Mononuclear cell (primary cell): Measurements from ENCODE around the gene ARID3A. TPM values are rescaled to one million over a fixed set of nuclear protein-coding genes. Genes with fewer than 3 reads are reported as not detected.
A peak's percentile ranks its signal among the peaks of the same experiment; 100 is the strongest.

Source experiments
- H3K27me3 ChIP-seq: 2 replicates; pipeline ENCODE4 v1.6.0; 2011; ENCODE audit warnings: low read length, control low read depth; ENCODE audit not compliant: insufficient read depth
- H3K4me1 ChIP-seq: 2 replicates; pipeline ENCODE4 v1.5.1; 2011; ENCODE audit warnings: mild to moderate bottlenecking, low read length, control low read depth; ENCODE audit not compliant: insufficient read depth
- H3K4me3 ChIP-seq: 2 replicates; pipeline ENCODE4 v1.5.1; 2011; ENCODE audit warnings: mild to moderate bottlenecking, low read length, moderate library complexity
- H3K9me3 ChIP-seq: 2 replicates; pipeline ENCODE4 v1.5.1; 2011; ENCODE audit warnings: low read depth, mild to moderate bottlenecking, control low read depth, low read length
- total RNA-seq: library from RNA; depleted of rRNA; stranded (reverse); fragments of >200 nt; gene quantifications from one replicate; pipeline ENCODE4 v1.2.3, GENCODE V29; 2012

The ARID3A gene
- total RNA-seq, 1 donor, result 8.0 TPM

GRCh38 chr19:900302-901111, 25.3 kb upstream of the ARID3A start:
- peaks cover 5% of the 10 kb centered on the region for H3K4me1 ChIP-seq
- no peaks in the 10 kb centered on the region for H3K9me3 ChIP-seq

GRCh38 chr19:901216-902092, 24.4 kb upstream of the ARID3A start:
- Histone ChIP-seq H3K27me3 (no peaks in the 10 kb centered on the region), H3K9me3 (no peaks in the 10 kb centered on the region), H3K4me3 (no peak overlapping the region), H3K4me1 (peaks cover 14% of the 10 kb centered on the region)

More at GRCh38 chr19:900302-901111, 25.3 kb upstream of the ARID3A start:
- H3K4me3 ChIP-seq, result no peak overlapping the region
- no peaks in the 10 kb centered on the region for H3K27me3 ChIP-seq

- H3K27me3 ChIP-seq, result no peaks in the 10 kb centered on the region
- H3K4me1 ChIP-seq, result peaks cover 20% of the 10 kb centered on the region
- H3K4me3 ChIP-seq, result no peak overlapping the region
- no peaks in the 10 kb centered on the region for H3K9me3 ChIP-seq
These were observed 23.8 kb upstream of the ARID3A start for GRCh38 chr19:902093-902370.

GRCh38 chr19:902446-903226, 23.2 kb upstream of the ARID3A start:
- Histone ChIP-seq H3K27me3 (no peaks in the 10 kb centered on the region), H3K9me3 (no peaks in the 10 kb centered on the region), H3K4me3 (no peak overlapping the region), H3K4me1 (peaks cover 26% of the 10 kb centered on the region)

- no peaks in the 10 kb centered on the region for H3K9me3 ChIP-seq
- no peaks in the 10 kb centered on the region for H3K27me3 ChIP-seq
- peaks cover 33% of the 10 kb centered on the region for H3K4me1 ChIP-seq
- no peak overlapping the region for H3K4me3 ChIP-seq
These were observed 22.5 kb upstream of the ARID3A start for GRCh38 chr19:903266-903797.

- H3K4me3 ChIP-seq, result no peak overlapping the region
- H3K9me3 ChIP-seq, result no peaks in the 10 kb centered on the region
- no peaks in the 10 kb centered on the region for H3K27me3 ChIP-seq
- peaks cover 45% of the 10 kb centered on the region for H3K4me1 ChIP-seq
These were observed 21.3 kb upstream of the ARID3A start for GRCh38 chr19:904545-904944.

GRCh38 chr19:906480-906879, 19.4 kb upstream of the ARID3A start:
- peaks cover 61% of the 10 kb centered on the region for H3K4me1 ChIP-seq
- no peaks in the 10 kb centered on the region for H3K27me3 ChIP-seq

GRCh38 chr19:907183-907853, 18.5 kb upstream of the ARID3A start:
- no peak overlapping the region for H3K4me3 ChIP-seq
- H3K27me3 ChIP-seq, result no peaks in the 10 kb centered on the region
- peaks cover 64% of the 10 kb centered on the region for H3K4me1 ChIP-seq
- H3K9me3 ChIP-seq, result no peaks in the 10 kb centered on the region

More at GRCh38 chr19:906480-906879, 19.4 kb upstream of the ARID3A start:
- Histone ChIP-seq H3K9me3 (no peaks in the 10 kb centered on the region), H3K4me3 (no peak overlapping the region)

GRCh38 chr19:911197-912033, 14.4 kb upstream of the ARID3A start:
- no peaks in the 10 kb centered on the region for H3K9me3 ChIP-seq
- H3K4me3 ChIP-seq, result no peak overlapping the region
- H3K27me3 ChIP-seq, result peaks cover 1% of the 10 kb centered on the region
- H3K4me1 ChIP-seq, result peaks cover 67% of the 10 kb centered on the region

GRCh38 chr19:912181-913079, 13.4 kb upstream of the ARID3A start:
- H3K27me3 ChIP-seq, result peaks cover 9% of the 10 kb centered on the region
- peaks cover 66% of the 10 kb centered on the region for H3K4me1 ChIP-seq
- peak overlapping the region; percentile 52 for H3K4me3 ChIP-seq
- no peaks in the 10 kb centered on the region for H3K9me3 ChIP-seq

GRCh38 chr19:913080-913748, 12.6 kb upstream of the ARID3A start, which contains the start of gene R3HDM4:
Gene R3HDM4, minus strand, starts transcription at chr19:913219. Its CDS starts 62 bp downstream, at chr19:913157.
- Histone ChIP-seq H3K4me3 (peak within 1 kb of the TSS; percentile 66), H3K27me3 (peaks cover 16% of the 10 kb centered on the region), H3K4me1 (peaks cover 66% of the 10 kb centered on the region), H3K9me3 (no peaks in the 10 kb centered on the region)

- peaks cover 34% of the 10 kb centered on the region for H3K27me3 ChIP-seq
- peaks cover 61% of the 10 kb centered on the region for H3K4me1 ChIP-seq
- no peaks in the 10 kb centered on the region for H3K9me3 ChIP-seq
- H3K4me3 ChIP-seq, result peak overlapping the region; percentile 23
These were observed 9.1 kb upstream of the ARID3A start for GRCh38 chr19:916645-917322.
